ENCODE results near the gene RHBDF2. TPM values are rescaled to one million over a fixed set of nuclear protein-coding genes. Genes with fewer than 3 reads are reported as not detected.

RHBDF2 gene
- total RNA-seq, 3 donors from 2014 or later (not counting 1 experiment from before 2014, with no cell fraction given): 194 to 233 (median 202) TPM

Other genes with a start within 250 kb of the RHBDF2 start
- 100 to 1,000 TPM; 171 to 287 (median 189) TPM for gene UBALD2, start 236.1 kb downstream of the RHBDF2 start, total RNA-seq
- 1 to 10 TPM; 2.3 to 3.1 (median 2.9) TPM for gene QRICH2, start 193.1 kb downstream of the RHBDF2 start, total RNA-seq
- 10 to 100 TPM; 32.9 to 45.2 (median 41.5) TPM for gene PRPSAP1, start 147.5 kb downstream of the RHBDF2 start, total RNA-seq
- 1 to 10 TPM; 7.6 to 9.2 (median 8.3) TPM for gene SPHK1, start 116.8 kb downstream of the RHBDF2 start, total RNA-seq
- gene UBE2O, start 48.3 kb downstream of the RHBDF2 start, total RNA-seq: 10 to 100 TPM; 34.9 to 40.2 (median 37.7) TPM
- under 1 TPM in 2 of 3 donors, not detected in 1; 0.28 to 0.50 TPM for gene AANAT, start 33.8 kb downstream of the RHBDF2 start, total RNA-seq
- gene CYGB, start 36.3 kb upstream of the RHBDF2 start, total RNA-seq: under 1 TPM; 0.12 to 0.33 (median 0.16) TPM
- gene PRCD, start 38.6 kb upstream of the RHBDF2 start, total RNA-seq: 1 to 10 TPM in 1 of 3 donors, under 1 TPM in 2; 0.77 to 1.1 (median 0.82) TPM
- gene ST6GALNAC2, start 84.4 kb upstream of the RHBDF2 start, total RNA-seq: under 1 TPM in 1 of 3 donors, not detected in 2; 0.65 TPM
- 1 to 10 TPM in 1 of 3 donors, not detected in 2; 1.0 TPM for gene ST6GALNAC1, start 142.3 kb upstream of the RHBDF2 start, total RNA-seq
- gene MXRA7, start 209.5 kb upstream of the RHBDF2 start, total RNA-seq: 10 to 100 TPM; 31.6 to 47.6 (median 46.5) TPM
- gene JMJD6, start 225.2 kb upstream of the RHBDF2 start, total RNA-seq: 100 to 1,000 TPM; 169 to 257 (median 195) TPM
- gene METTL23, start 225.4 kb upstream of the RHBDF2 start, total RNA-seq: 10 to 100 TPM; 31.9 to 57.7 (median 34.2) TPM
- 100 to 1,000 TPM; 402 to 548 (median 503) TPM for gene SRSF2, start 235.9 kb upstream of the RHBDF2 start, total RNA-seq
- 10 to 100 TPM; 32.7 to 44.0 (median 33.9) TPM for gene MFSD11, start 236.7 kb upstream of the RHBDF2 start, total RNA-seq